Chondrocyte (in vitro differentiated cells): Measurements from ENCODE around the gene COX4I2. TPM values are rescaled to one million over a fixed set of nuclear protein-coding genes. Genes with fewer than 3 reads are reported as not detected.
A peak's percentile ranks its signal among the peaks of the same experiment; 100 is the strongest.
"Not testable (repeated sequence)": the region's sequence is repeated elsewhere in the genome, so short reads cannot be mapped to it uniquely, and the experiment has no call there.

Experiments used
- DNase-seq: peaks from one replicate; pipeline ENCODE4 v3.0.0; 2021; ENCODE audit warnings: mixed read lengths, low spot score
- H3K27ac Mint-ChIP-seq: one replicate; pipeline ENCODE4 v1.8.0; 2021; ENCODE audit warnings: mild to moderate bottlenecking, moderate library complexity, mixed read lengths; ENCODE audit not compliant: unreplicated experiment
- H3K27me3 Mint-ChIP-seq: 2 replicates; pipeline ENCODE4 v1.8.0; 2021; ENCODE audit warnings: low read depth, mixed read lengths
- H3K36me3 Mint-ChIP-seq: 2 replicates; pipeline ENCODE4 v1.8.0; 2021; ENCODE audit warnings: low read depth, mixed read lengths
- H3K4me1 Mint-ChIP-seq: 2 replicates; pipeline ENCODE4 v1.8.0; 2021; ENCODE audit warnings: low read depth, mild to moderate bottlenecking, mixed read lengths
- H3K4me3 Mint-ChIP-seq: one replicate; pipeline ENCODE4 v1.8.0; 2021; ENCODE audit warnings: mild to moderate bottlenecking, moderate library complexity, mixed read lengths; ENCODE audit not compliant: unreplicated experiment
- H3K9me3 Mint-ChIP-seq: 2 replicates; pipeline ENCODE4 v1.8.0; 2021; ENCODE audit warnings: low read depth, mixed read lengths
- total RNA-seq: library from RNA; stranded (reverse); gene quantifications from 3 replicates; pipeline ENCODE4 v1.2.1, GENCODE V29; 2021
- TF ChIP-seq, protein P1 (sequence below): fragments of 200-600 bp; sonication (generic); IDR thresholded peaks from 2 replicates; pipeline ENCODE4 v1.5.0; 2021; ENCODE audit warnings: antibody characterized with exemption, mild to moderate bottlenecking, moderate library complexity

Gene COX4I2
- total RNA-seq, 1 donor from 2014 or later: not detected

DNA sequence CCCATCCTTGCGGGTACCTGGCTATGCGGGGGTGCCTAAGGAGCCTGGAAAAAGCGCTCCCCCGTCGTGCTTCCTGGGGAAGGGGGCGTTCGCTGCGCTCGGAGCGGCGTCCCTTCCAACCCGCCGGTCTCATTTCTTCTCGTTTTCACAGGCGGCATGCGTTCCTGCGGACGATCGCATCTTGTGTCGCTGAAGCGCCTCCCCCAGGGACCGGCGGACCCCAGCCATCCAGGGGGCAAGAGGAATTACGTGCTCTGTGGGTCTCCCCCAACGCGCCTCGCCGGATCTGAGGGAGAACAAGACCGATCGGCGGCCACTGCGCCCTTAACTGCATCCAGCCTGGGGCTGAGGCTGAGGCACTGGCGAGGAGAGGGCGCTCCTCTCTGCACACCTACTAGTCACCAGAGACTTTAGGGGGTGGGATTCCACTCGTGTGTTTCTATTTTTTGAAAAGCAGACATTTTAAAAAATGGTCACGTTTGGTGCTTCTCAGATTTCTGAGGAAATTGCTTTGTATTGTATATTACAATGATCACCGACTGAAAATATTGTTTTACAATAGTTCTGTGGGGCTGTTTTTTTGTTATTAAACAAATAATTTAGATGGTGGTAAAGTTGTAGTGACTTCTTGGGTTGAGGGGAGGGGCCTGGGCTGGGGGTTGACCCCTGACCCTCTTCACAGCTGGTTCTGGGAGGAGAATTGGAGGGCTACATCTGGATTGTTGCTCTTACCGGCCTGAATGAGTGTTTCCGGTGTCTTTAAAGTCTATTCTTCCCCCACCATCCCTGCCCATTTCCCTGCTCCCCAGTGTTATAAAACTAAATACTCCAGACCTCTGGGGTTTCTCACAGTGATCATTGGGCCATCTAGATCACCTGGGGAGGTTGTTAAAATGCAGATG is 31.6 kb upstream of the COX4I2 start:
- H3K27ac Mint-ChIP-seq: peak overlapping the region; percentile 95
- H3K4me1 Mint-ChIP-seq: peaks cover 62% of the 10 kb centered on the region
- H3K9me3 Mint-ChIP-seq: no peaks in the 10 kb centered on the region
- no peaks in the 10 kb centered on the region for H3K27me3 Mint-ChIP-seq
- no peak for DNase-seq
- no peaks in the 10 kb centered on the region for H3K36me3 Mint-ChIP-seq
- peak overlapping the region; percentile 99 for H3K4me3 Mint-ChIP-seq
- TF ChIP-seq, protein P1, sequence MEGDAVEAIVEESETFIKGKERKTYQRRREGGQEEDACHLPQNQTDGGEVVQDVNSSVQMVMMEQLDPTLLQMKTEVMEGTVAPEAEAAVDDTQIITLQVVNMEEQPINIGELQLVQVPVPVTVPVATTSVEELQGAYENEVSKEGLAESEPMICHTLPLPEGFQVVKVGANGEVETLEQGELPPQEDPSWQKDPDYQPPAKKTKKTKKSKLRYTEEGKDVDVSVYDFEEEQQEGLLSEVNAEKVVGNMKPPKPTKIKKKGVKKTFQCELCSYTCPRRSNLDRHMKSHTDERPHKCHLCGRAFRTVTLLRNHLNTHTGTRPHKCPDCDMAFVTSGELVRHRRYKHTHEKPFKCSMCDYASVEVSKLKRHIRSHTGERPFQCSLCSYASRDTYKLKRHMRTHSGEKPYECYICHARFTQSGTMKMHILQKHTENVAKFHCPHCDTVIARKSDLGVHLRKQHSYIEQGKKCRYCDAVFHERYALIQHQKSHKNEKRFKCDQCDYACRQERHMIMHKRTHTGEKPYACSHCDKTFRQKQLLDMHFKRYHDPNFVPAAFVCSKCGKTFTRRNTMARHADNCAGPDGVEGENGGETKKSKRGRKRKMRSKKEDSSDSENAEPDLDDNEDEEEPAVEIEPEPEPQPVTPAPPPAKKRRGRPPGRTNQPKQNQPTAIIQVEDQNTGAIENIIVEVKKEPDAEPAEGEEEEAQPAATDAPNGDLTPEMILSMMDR: peak; percentile 25

DNA sequence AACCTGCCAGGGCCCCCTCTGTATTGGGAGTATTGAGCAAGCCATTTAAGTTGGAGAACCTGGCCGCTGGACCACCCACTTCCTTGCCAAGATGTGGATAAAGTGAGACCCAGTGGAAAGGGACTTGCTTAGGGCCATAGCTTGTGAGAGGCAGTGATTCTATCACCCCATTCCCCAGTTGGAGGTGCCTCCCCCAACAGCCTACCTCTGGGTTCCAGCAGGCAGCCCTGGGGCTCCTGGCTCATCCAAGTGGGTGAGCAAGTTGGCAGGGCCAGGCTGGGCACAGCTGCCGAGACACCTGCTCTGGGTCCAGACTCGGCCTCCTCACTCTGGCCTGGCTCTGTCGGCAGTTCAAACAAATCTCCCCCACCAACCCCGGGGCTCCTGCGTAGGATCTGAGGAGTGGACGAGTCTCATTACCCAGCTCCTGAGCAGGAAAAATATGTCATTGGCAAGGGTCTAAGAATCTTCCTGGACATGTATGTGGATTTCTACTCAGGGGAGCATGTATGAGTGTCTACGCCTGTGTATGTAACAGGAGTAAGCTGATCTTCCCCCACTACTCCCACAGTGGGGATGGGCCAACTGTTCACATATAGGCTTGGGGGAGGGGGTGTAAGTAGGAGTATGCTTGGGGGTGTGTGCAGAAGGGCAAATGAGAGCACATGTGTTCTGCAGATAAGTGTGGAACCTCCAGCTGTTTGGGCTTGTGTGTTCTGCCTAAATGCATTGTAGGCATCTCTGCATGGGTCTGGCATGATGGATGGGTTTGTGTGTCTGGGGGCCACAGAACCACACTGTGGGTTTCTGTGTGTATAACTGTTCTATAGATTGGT is 30.7 kb upstream of the COX4I2 start:
- no peaks in the 10 kb centered on the region for H3K27me3 Mint-ChIP-seq

DNA sequence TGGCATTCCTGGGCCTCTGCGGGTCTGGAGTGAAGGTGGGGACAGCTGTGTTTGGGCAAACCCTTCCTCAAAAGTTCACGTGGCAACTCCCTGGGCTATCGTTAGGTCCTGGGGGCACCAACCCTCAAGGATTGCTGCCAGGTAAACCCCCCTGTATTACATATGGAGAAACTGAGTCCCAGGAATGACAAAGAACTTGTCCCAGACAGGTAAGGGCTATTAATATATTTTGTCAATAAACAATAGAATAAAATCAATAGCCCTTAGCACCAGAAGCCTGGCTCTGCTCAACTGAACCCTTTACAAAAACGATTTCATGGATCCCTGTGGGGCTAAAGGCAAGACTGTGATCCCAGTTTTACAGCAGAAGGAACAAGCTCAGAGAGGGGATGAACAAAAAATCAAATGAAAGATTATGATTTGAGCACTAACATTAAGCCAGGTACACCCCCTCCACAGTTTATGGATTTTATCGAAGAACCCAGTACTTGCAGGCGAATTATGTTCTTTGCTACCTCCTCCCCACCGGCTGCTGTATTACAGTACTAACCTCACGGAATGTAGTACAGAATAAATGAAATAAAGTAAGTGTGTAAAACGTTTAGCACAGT is 30.0 kb upstream of the COX4I2 start:
- Mint-ChIP-seq H3K4me3 (peak overlapping the region; percentile 44), H3K36me3 (no peaks in the 10 kb centered on the region), H3K4me1 (peaks cover 58% of the 10 kb centered on the region), H3K27me3 (no peaks in the 10 kb centered on the region), H3K9me3 (no peaks in the 10 kb centered on the region), H3K27ac (peak overlapping the region; percentile 81)
- DNase-seq: no peak
- TF ChIP-seq, protein P1: peak; percentile 19

More for the DNA sequence above, 30.7 kb upstream of the COX4I2 start:
- peaks cover 62% of the 10 kb centered on the region for H3K4me1 Mint-ChIP-seq
- H3K27ac Mint-ChIP-seq: peak overlapping the region; percentile 81
- no peaks in the 10 kb centered on the region for H3K9me3 Mint-ChIP-seq
- no peaks in the 10 kb centered on the region for H3K36me3 Mint-ChIP-seq
- TF ChIP-seq, protein P1: no peak
- DNase-seq: no peak
- H3K4me3 Mint-ChIP-seq: peak overlapping the region; percentile 99

DNA sequence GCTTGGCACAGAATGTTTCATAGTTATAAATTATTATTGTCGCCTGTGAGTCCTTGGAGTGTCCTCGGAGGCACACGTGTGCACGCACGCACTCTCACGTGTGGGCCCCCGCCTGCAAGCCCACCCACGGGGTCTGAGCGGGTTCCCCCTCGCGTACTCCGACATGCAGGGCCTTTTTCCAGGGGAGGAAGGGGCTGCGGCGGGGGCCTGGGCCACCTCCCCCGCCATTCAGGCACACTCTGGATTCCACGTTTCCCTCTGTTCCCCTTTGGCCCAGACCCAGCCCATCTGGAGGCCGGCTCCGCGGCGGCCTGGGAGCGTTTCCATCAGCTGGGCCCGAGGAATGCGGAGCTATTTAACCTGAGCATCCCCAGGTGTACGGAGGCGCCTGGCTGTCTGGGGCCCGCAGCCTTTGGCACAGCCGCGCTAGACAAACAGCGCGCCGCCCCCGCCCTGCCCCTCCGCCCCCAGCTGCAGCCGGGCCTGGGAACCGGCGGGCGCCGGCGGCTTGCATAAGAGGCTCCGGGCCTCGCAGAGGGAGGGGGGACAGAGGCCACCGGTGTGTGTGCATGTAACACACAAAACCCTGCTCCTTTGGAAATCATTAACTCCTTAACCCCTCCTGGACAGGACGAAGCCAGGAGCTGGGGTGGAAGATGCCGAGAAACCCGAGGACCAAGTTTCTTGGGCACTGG is 29.3 kb upstream of the COX4I2 start:
- no peak overlapping the region for H3K27ac Mint-ChIP-seq
- H3K36me3 Mint-ChIP-seq: no peaks in the 10 kb centered on the region
- DNase-seq: no peak
- TF ChIP-seq, protein P1: peak; percentile 12
- peaks cover 1% of the 10 kb centered on the region for H3K27me3 Mint-ChIP-seq
- H3K9me3 Mint-ChIP-seq: no peaks in the 10 kb centered on the region
- H3K4me3 Mint-ChIP-seq: peak overlapping the region; percentile 12
- peaks cover 56% of the 10 kb centered on the region for H3K4me1 Mint-ChIP-seq

DNA sequence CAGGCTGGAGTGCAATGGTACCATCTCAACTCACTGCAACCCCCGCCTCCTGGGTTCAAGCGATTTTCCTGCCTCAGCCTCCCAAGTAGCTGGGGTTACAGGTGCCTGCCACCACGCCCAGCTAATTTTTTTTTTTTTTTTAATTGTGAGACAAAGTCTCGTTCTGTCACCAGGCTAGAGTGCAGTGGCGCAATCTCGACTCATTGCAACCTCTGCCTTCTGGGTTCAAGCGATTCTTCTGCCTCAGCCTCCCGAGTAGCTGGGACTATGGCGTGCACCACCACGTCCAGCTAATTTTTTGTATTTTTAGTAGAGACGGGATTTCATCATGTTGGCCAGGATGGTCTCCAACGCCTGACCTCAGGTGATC is 25.5 kb upstream of the COX4I2 start:
- H3K27me3 Mint-ChIP-seq, H3K27ac Mint-ChIP-seq, H3K9me3 Mint-ChIP-seq, H3K4me3 Mint-ChIP-seq, H3K36me3 Mint-ChIP-seq, DNase-seq: not testable (repeated sequence)
- peaks cover 21% of the 10 kb centered on the region for H3K4me1 Mint-ChIP-seq
